Psoas muscle (tissue), 8 donors: ENCODE data around the gene ARL17B. TPM values are rescaled to one million over a fixed set of nuclear protein-coding genes. Genes with fewer than 3 reads are reported as not detected.
"Not testable (repeated sequence)": the region's sequence is repeated elsewhere in the genome, so short reads cannot be mapped to it uniquely, and the experiment has no call there.

Experiments
- ATAC-seq, 4 donors: fragments of 200-7000 bp; cut with Tn5 transposase; one replicate each; pipeline ENCODE4 v1.9.1; 2020; ENCODE audit warnings: moderate library complexity in 3 of 4, mild to moderate bottlenecking in 2 of 4
- DNase-seq, 2 donors: peaks; one replicate each; pipeline ENCODE4 v3.0.0-alpha.2; 2020
- H3K27ac ChIP-seq: fragments of 200-600 bp; one replicate; pipeline ENCODE4 v1.8.0; 2022
- H3K27me3 ChIP-seq, 3 donors: fragments of 200-600 bp in 1 of 3; one replicate each; pipeline versions ENCODE4 v1.6.1 to v1.8.0; 2013 to 2022; ENCODE audit warnings: low read length in 2 of 3, mild to moderate bottlenecking in 2 of 3, moderate library complexity in 1 of 3; ENCODE audit not compliant: insufficient read depth in 3 of 3
- H3K36me3 ChIP-seq, 2 donors: fragments of 200-600 bp in 1 of 2; one replicate each; pipeline versions ENCODE4 v1.6.1 to v1.8.0; 2013 to 2022; ENCODE audit warnings: low read depth in 1 of 2, mild to moderate bottlenecking in 1 of 2, moderate library complexity in 1 of 2; ENCODE audit not compliant: insufficient read depth in 1 of 2
- H3K4me1 ChIP-seq: fragments of 200-600 bp; one replicate; pipeline ENCODE4 v1.8.0; 2022
- H3K4me3 ChIP-seq: fragments of 200-600 bp; one replicate; pipeline ENCODE4 v1.8.0; 2022; ENCODE audit warnings: mild to moderate bottlenecking
- H3K9me3 ChIP-seq: fragments of 200-600 bp; one replicate; pipeline ENCODE4 v1.8.0; 2022
- WGBS, 3 donors: extraction: QIAGEN DNeasy Blood & Tissue Kit; methylation state at CpG; one replicate each; pipeline versions ENCODE4 v1.1.6 to v1.1.7; 2013; 5-methylcytosine and 5-hydroxymethylcytosine counted together
- intact Hi-C, 2 donors: fragments of 100-400 bp; cut with DNase I; formaldehyde crosslinking; loops; one replicate each; pipeline versions ENCODE4 v1.11.0 to v1.14.2; 2022
- polyA plus RNA-seq, 3 donors: library from polyadenylated mRNA; stranded (reverse); fragments of 200-250 nt; gene quantifications; one replicate each; pipeline ENCODE4 v1.2.3, GENCODE V29; 2013
- total RNA-seq, 4 donors: library from RNA; stranded (reverse); fragmentation: NEBNext Ultra II Directional in 2 of 4; extraction: Animal tissue kit (Norgen Biotek cat#: 25700) in 2 of 4; gene quantifications; one replicate each; pipeline versions ENCODE4 v1.2.1 to v1.2.4, GENCODE V29; 2021 to 2023
- TF ChIP-seq, protein P1 (sequence below): fragments of 200-600 bp; IDR thresholded peaks from one replicate; pipeline ENCODE4 v1.8.0; 2022; ENCODE audit warnings: antibody characterized with exemption
- donor health status: healthy with polysubstance abuse.
- donor health status: DM: no; HTN: no; CAD: no; lungs with moderate emphysema.
- donor health status: Bipolar disorder and iron deficiency.
- donor health status: healthy.
- donor health status: DM: yes; HTN: yes; CAD: no.
- donor health status: DM: no; HTN: no; CAD: no.
- donor health status: DM: no; HTN: no; CAD: no.
- donor health status: DM: yes; HTN: yes; CAD: no.

ARL17B gene
- total and polyA plus RNA-seq, 7 donors = 3.8 to 27.1 (median 8.5) TPM

DNA sequence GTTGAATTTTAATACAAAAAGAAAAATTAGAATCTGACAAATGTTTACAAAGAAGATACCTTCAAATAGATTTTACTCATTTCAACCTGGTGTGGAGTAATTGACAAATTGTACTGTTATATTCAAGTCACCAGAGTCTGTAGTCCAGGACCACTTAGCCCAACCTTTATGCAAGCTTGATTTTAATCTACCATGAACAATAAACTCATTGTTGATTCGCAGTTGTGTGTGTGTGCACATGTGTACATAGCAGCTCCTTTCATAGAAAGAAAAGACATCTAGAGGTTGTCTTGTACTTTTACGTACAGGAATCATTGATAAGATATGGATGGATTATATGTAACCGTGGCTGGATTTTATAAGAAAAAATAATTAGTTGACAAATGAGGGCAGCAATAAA is 87.3 kb downstream of the ARL17B start:
- no peaks in the 10 kb centered on the region for H3K27me3 ChIP-seq
- no peaks in the 10 kb centered on the region for H3K36me3 ChIP-seq
- intact Hi-C loops = loop anchor here in 1 of 2 donors (10.0 kb wide), 1 partner anchor 699 kb away; no protein-coding TSS in a partner anchor
- no peak for ATAC-seq
- no peaks in the 10 kb centered on the region for H3K4me1 ChIP-seq
- TF ChIP-seq, protein P1, sequence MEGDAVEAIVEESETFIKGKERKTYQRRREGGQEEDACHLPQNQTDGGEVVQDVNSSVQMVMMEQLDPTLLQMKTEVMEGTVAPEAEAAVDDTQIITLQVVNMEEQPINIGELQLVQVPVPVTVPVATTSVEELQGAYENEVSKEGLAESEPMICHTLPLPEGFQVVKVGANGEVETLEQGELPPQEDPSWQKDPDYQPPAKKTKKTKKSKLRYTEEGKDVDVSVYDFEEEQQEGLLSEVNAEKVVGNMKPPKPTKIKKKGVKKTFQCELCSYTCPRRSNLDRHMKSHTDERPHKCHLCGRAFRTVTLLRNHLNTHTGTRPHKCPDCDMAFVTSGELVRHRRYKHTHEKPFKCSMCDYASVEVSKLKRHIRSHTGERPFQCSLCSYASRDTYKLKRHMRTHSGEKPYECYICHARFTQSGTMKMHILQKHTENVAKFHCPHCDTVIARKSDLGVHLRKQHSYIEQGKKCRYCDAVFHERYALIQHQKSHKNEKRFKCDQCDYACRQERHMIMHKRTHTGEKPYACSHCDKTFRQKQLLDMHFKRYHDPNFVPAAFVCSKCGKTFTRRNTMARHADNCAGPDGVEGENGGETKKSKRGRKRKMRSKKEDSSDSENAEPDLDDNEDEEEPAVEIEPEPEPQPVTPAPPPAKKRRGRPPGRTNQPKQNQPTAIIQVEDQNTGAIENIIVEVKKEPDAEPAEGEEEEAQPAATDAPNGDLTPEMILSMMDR = no peak
- WGBS, 3 donors = 78 to 84% (median 83%) methylated on average over 3 of the region's 3 CpGs
- no peak overlapping the region for H3K27ac ChIP-seq
- no peak for DNase-seq
- no peaks in the 10 kb centered on the region for H3K9me3 ChIP-seq
- no peak overlapping the region for H3K4me3 ChIP-seq

DNA sequence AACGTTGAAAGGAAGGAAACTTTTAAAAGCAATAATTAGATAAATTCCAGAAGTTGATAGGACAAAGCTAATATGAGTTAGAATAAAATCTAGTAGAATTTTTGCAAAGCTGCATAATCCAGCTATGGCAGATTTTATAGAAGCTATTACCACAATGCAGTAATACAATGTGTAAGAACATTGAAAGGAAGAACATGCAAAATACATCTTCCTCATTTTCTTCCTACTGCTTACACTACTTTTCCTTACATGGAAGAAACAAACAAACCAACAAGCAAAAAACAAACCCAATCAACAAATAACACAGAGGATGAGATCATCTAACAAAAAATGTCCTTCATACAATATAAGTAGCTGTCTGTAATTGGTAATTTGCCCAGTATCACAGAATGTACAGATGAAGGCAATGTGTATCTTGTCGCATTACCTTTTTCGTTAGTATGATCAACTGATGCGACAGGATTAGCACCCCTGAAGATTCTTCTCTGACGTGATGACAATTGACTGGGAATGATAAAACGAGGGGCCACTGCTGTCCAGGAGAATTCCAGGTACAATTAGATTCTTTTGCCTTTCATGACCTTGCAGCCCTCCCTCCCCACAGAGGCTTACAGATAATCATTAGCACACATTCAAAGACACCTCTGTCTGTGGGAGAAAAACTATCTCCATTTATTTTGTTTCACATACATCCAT is 87.9 kb downstream of the ARL17B start:
- H3K9me3 ChIP-seq = no peaks in the 10 kb centered on the region
- no peak for DNase-seq
- intact Hi-C loops = loop anchor here in 1 of 2 donors (10.0 kb wide), 1 partner anchor 699 kb away; no protein-coding TSS in a partner anchor
- no peaks in the 10 kb centered on the region for H3K4me1 ChIP-seq
- no peak for ATAC-seq
- 77% methylated on average over 6 of the region's 6 CpGs for WGBS, 3 donors
- no peaks in the 10 kb centered on the region for H3K27me3 ChIP-seq
- no peak overlapping the region for H3K27ac ChIP-seq
- H3K4me3 ChIP-seq = no peak overlapping the region
- TF ChIP-seq, protein P1 = no peak
- no peaks in the 10 kb centered on the region for H3K36me3 ChIP-seq

DNA sequence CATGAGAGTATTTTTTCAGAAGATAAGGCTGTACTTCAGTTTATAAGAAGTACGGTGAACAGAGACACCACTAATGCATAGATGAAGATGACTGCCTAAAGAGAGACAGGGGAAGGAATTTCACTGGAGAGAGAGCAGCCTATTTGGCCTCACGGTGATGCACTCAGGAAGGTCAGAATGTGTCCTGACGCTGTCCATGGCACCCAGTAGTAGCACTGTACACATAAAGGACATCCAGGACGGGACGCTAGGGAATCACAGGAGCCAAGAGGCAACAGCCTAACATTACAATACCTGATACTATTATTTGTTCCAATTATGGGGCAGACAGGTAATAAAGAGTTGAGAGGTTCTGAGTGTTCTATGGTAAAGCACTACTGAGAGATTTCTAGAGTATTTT is 91.5 kb downstream of the ARL17B start:
- WGBS, 3 donors = 33 to 39% (median 35%) methylated on average over 5 of the region's 5 CpGs
- H3K4me3 ChIP-seq = no peak overlapping the region
- TF ChIP-seq, protein P1 = no peak
- ATAC-seq (no peak), DNase-seq (no peak)
- no peaks in the 10 kb centered on the region for H3K27me3 ChIP-seq
- H3K4me1 ChIP-seq = peaks cover 8% of the 10 kb centered on the region
- H3K27ac ChIP-seq = no peak overlapping the region
- H3K9me3 ChIP-seq = no peaks in the 10 kb centered on the region
- intact Hi-C loops = loop anchor here in 1 of 2 donors (10.0 kb wide), 1 partner anchor 695 kb away; no protein-coding TSS in a partner anchor
- no peaks in the 10 kb centered on the region for H3K36me3 ChIP-seq

DNA sequence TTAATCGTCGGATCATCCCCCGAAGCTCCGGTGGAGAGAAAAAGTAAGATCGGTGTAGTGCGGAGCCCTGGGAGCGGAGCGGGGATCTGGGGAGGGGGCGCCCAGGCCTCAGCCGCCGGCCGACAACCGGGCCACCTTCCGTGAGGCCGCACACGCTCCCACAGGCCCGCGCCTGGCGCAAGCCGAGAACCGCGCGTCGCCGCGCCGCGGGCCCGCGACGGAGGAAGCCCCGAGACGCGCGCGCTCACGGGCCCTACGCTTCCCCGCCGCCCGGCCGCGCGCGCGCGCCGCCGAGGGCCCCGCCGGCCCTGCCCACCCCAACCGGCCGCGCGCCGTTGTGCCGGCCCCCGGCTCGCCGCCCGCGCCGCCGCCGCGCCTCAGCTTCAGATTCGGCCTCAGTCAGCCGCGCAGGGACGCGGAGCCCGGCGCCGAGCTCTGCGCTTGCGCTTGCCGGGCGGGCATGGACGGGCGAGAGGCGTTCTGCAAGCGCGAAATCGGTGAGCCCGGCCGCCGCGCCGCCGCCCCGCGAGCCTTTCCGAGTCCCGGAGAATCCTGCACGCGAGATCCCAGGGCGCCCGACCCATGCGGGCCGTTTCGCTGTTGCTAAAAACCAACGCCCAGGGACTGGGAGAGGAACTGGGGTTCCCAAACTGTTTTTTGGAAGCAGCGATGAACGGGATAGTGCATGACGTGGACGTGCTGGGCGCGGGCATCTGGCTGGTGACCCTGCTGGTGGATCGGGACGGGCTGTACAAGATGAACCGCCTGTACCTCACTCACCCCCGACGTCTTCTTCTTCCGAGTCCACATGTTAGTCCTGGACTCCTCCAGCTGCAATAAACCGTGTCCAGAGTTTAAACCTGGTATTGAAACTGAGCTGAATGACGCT is 94.7 kb downstream of the ARL17B start:
- Histone ChIP-seq H3K9me3 (no peaks in the 10 kb centered on the region), H3K4me1 (peaks cover 8% of the 10 kb centered on the region), H3K36me3 (no peaks in the 10 kb centered on the region), H3K27me3 (no peaks in the 10 kb centered on the region), H3K27ac (peak overlapping the region; percentile 94), H3K4me3 (peak overlapping the region; percentile 92)
- ATAC-seq (peak; percentile 87 to 92 (median 90)), DNase-seq (peak; percentile 91 to 96)
- intact Hi-C loops = no loop called here
- TF ChIP-seq, protein P1 = no peak
- 0% methylated on average over 53 to 116 of the region's 116 CpGs for WGBS, 3 donors

DNA sequence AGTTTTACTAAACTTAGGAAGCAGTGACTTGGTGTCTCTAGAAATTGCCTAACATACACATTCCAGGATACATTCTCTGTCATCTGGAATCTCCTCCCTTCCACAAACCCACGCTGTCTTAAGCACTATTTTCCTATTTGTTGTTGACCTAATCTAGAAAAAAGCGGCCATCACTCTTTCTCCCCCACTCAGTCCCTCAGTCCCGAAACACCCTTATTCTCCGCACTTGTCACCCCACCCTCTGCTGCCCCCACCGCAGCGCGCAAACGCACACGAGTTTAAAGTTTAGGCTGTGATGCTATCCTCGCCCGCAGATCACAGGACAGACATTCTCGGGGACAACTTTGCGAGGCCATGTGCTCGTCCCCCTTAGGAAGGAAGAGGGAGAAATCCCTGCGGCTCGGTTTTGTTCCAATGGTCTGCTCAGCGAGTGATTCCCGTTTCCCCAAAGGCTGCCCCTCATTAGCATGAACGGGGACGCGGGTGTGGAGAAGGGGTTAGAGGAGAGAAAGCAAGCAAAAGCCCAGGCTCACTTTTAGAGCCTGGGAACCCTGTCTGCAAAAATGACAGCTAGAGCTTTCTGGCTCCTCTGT is 95.4 kb downstream of the ARL17B start:
- intact Hi-C loops, H3K36me3 ChIP-seq, H3K27me3 ChIP-seq, H3K9me3 ChIP-seq, H3K4me1 ChIP-seq: not testable (repeated sequence)
- peak overlapping the region; percentile 94 for H3K27ac ChIP-seq
- peak in 3 of 4 donors; percentile 3 to 10 (median 8) for ATAC-seq
- peak in 1 of 2 donors; percentile 64 for DNase-seq
- WGBS, 3 donors = 13 to 20% (median 13%) methylated on average over 21 of the region's 21 CpGs
- peak overlapping the region; percentile 92 for H3K4me3 ChIP-seq
